AG09319 (cell line): ENCODE results near the gene APRT.

Source experiments
- DNase-seq: peaks from one replicate; pipeline ENCODE4 v3.0.0-alpha.2; 2010; ENCODE audit warnings: low read depth; ENCODE audit errors: extremely low read depth
- CTCF ChIP-seq: IDR thresholded peaks from 2 replicates; pipeline ENCODE4 v1.5.1; 2011; ENCODE audit warnings: low read depth, mild to moderate bottlenecking, inconsistent platforms, low read length, moderate library complexity

APRT gene

GRCh38 chr16:88809676-88810165 lies 2.0 kb downstream of the APRT start:
- TF ChIP-seq CTCF = no peak
- no peak for DNase-seq

GRCh38 chr16:88809068-88809675 lies 2.6 kb downstream of the APRT start:
- no peak for DNase-seq
- no peak for TF ChIP-seq CTCF

GRCh38 chr16:88807626-88808453 lies 3.9 kb downstream of the APRT start:
- DNase-seq = no peak
- no peak for TF ChIP-seq CTCF

GRCh38 chr16:88807142-88807625 lies 4.5 kb downstream of the APRT start:
- DNase-seq = no peak
- TF ChIP-seq CTCF = no peak

GRCh38 chr16:88806491-88807111 lies 5.1 kb downstream of the APRT start:
- no peak for DNase-seq
- TF ChIP-seq CTCF = no peak

GRCh38 chr16:88805887-88806393 lies 5.8 kb downstream of the APRT start:
- no peak for TF ChIP-seq CTCF
- no peak for DNase-seq

- TF ChIP-seq CTCF = no peak
- DNase-seq = no peak
Measured at GRCh38 chr16:88805340-88805715, 6.4 kb downstream of the APRT start.
